OCI-LY7 (cell line): ENCODE measurements around the gene CDYL. TPM values are rescaled to one million over a fixed set of nuclear protein-coding genes. Genes with fewer than 3 reads are reported as not detected.

Source experiments
- BruUV-seq: library from RNA; stranded (reverse); fragments of 400-500 nt; replicated peaks from 2 replicates; lab custom pipeline; 2021; lab: Mats Ljungman, UMichigan
- CTCF ChIA-PET: fragments of 300-600 bp; sonication (Branson Sonifier 250); formaldehyde crosslinking; loops from one replicate; lab custom pipeline; 2022; ENCODE audit warnings: antibody characterized with exemption; ENCODE audit not compliant: unreplicated experiment; lab: Charles Lee
- POLR2A ChIA-PET: fragments of 300-600 bp; sonication (Branson Sonifier 250); formaldehyde crosslinking; loops from one replicate; lab custom pipeline; 2022; ENCODE audit warnings: antibody characterized with exemption; lab: Charles Lee
- DNase-seq: peaks from one replicate; pipeline ENCODE4 v3.0.0-alpha.2; 2015; ENCODE audit warnings: low spot score
- H2AFZ ChIP-seq: fragments of 200-600 bp; sonication (generic), shearing (Covaris generic); 2 replicates; pipeline ENCODE4 v1.6.1; 2014; ENCODE audit warnings: mild to moderate bottlenecking, antibody characterized with exemption, low read length, moderate library complexity
- H3K27ac ChIP-seq: fragments of 200-600 bp; sonication (generic); 2 replicates; pipeline ENCODE4 v1.5.1; 2014; ENCODE audit warnings: mixed run types, low read depth, mild to moderate bottlenecking, moderate library complexity, low read length, inconsistent platforms; ENCODE audit not compliant: poor library complexity, severe bottlenecking
- H3K36me3 ChIP-seq: fragments of 200-600 bp; sonication (generic); 2 replicates; pipeline ENCODE4 v1.6.1; 2014; ENCODE audit warnings: mild to moderate bottlenecking, antibody characterized with exemption, low read length, moderate library complexity, mixed read lengths; ENCODE audit not compliant: insufficient read depth
- H3K4me1 ChIP-seq: fragments of 200-600 bp; sonication (generic); 2 replicates; pipeline ENCODE4 v1.5.1; 2014; ENCODE audit warnings: mild to moderate bottlenecking, low read length; ENCODE audit not compliant: insufficient read depth, poor library complexity, severe bottlenecking
- H3K4me2 ChIP-seq: fragments of 200-600 bp; sonication (generic); 2 replicates; pipeline ENCODE4 v1.6.1; 2014; ENCODE audit warnings: mild to moderate bottlenecking, low read length
- H3K4me3 ChIP-seq: fragments of 200-600 bp; sonication (generic); 2 replicates; pipeline ENCODE4 v1.5.1; 2014; ENCODE audit warnings: mild to moderate bottlenecking, low read depth, low read length; ENCODE audit not compliant: poor library complexity, severe bottlenecking
- H3K79me2 ChIP-seq: fragments of 200-600 bp; sonication (generic); 2 replicates; pipeline ENCODE4 v1.6.1; 2016; ENCODE audit warnings: low read depth, mild to moderate bottlenecking, low read length, moderate library complexity, mixed read lengths; ENCODE audit not compliant: insufficient read depth
- H3K9me2 ChIP-seq: fragments of 200-600 bp; sonication (generic); 2 replicates; pipeline ENCODE4 v1.6.1; 2016; ENCODE audit warnings: mild to moderate bottlenecking, low read length, mixed read lengths; ENCODE audit not compliant: insufficient read depth
- H3K9me3 ChIP-seq: fragments of 200-600 bp; sonication (generic); 2 replicates; pipeline ENCODE4 v1.6.1; 2014; ENCODE audit warnings: mild to moderate bottlenecking, mixed run types, low read length, mixed read lengths
- H4K20me1 ChIP-seq: fragments of 200-600 bp; sonication (generic); 2 replicates; pipeline ENCODE4 v1.6.1; 2014; ENCODE audit warnings: mild to moderate bottlenecking, antibody characterized with exemption, low read length, moderate library complexity, mixed read lengths; ENCODE audit not compliant: insufficient read depth
- CTCF ChIP-seq: fragments of 200-600 bp; sonication (generic); conservative IDR thresholded peaks from 2 replicates; pipeline ENCODE4 v1.5.1; 2014; ENCODE audit warnings: mild to moderate bottlenecking, antibody characterized with exemption, low read length, moderate library complexity, mixed read lengths
- EZH2phosphoT487 ChIP-seq: fragments of 200-600 bp; sonication (generic); IDR thresholded peaks from 2 replicates; pipeline ENCODE4 v1.6.1; 2018; ENCODE audit warnings: low read depth, borderline replicate concordance, mild to moderate bottlenecking, mixed run types, antibody characterized with exemption, low read length, moderate library complexity, mixed read lengths
- intact Hi-C: fragments of 100-400 bp; cut with micrococcal nuclease; formaldehyde crosslinking; loops from one replicate; pipeline ENCODE4 v1.10.0; 2022; ENCODE audit not compliant: unreplicated experiment
- total RNA-seq, 2 experiments: library from RNA; depleted of rRNA in 1 of 2; stranded (reverse); fragments of >200 nt in 1 of 2; shearing (Covaris generic) in 1 of 2; gene quantifications; 2 replicates each; pipeline ENCODE4 v1.2.3, GENCODE V29; 2014 to 2022

CDYL gene
- total RNA-seq, 2 experiments from 2014 or later: 33.6 to 76.4 TPM

GRCh38 chr6:4944325-4944724 is 168.1 kb downstream of the CDYL start:
- no TSS peak for BruUV-seq
- intact Hi-C loops: no loop called here
- Histone ChIP-seq H3K4me1 (no peaks in the 10 kb centered on the region), H3K4me2 (no peak overlapping the region), H2AFZ (no peak overlapping the region), H3K36me3 (peaks cover 17% of the 10 kb centered on the region; the same call in 1 of the 2 replicates), H4K20me1 (no peaks in the 10 kb centered on the region), H3K27ac (no peak overlapping the region), H3K9me2 (no peaks in the 10 kb centered on the region), H3K9me3 (no peaks in the 10 kb centered on the region), H3K4me3 (no peak overlapping the region), H3K79me2 (no peaks in the 10 kb centered on the region)
- no peak for TF ChIP-seq CTCF
- TF ChIP-seq EZH2phosphoT487: no peak
- CTCF ChIA-PET: no interaction called here
- POLR2A ChIA-PET: no interaction called here
- no peak for DNase-seq

GRCh38 chr6:4946521-4946920 is 170.3 kb downstream of the CDYL start:
- ChIA-PET CTCF (no interaction called here), POLR2A (interaction anchor here (0.5 kb wide), 1 partner anchor 848 kb away, joined by 3 read pairs; no protein-coding TSS in a partner anchor)
- no peaks in the 10 kb centered on the region for H3K4me1 ChIP-seq
- DNase-seq: no peak
- H3K4me3 ChIP-seq: no peak overlapping the region
- no peaks in the 10 kb centered on the region for H3K79me2 ChIP-seq
- H3K27ac ChIP-seq: no peak overlapping the region
- H3K36me3 ChIP-seq: peaks cover 14% of the 10 kb centered on the region; the same call in 1 of the 2 replicates
- no peak overlapping the region for H2AFZ ChIP-seq
- H3K4me2 ChIP-seq: no peak overlapping the region
- TF ChIP-seq EZH2phosphoT487: no peak
- TF ChIP-seq CTCF: no peak
- H3K9me3 ChIP-seq: no peaks in the 10 kb centered on the region
- BruUV-seq: no TSS peak
- no peaks in the 10 kb centered on the region for H3K9me2 ChIP-seq
- no peaks in the 10 kb centered on the region for H4K20me1 ChIP-seq
- intact Hi-C loops: no loop called here

- no peak overlapping the region for H3K4me2 ChIP-seq
- DNase-seq: no peak
- no peaks in the 10 kb centered on the region for H3K9me2 ChIP-seq
- no peak overlapping the region for H3K4me3 ChIP-seq
- no peak overlapping the region for H3K27ac ChIP-seq
- H3K4me1 ChIP-seq: no peaks in the 10 kb centered on the region
- POLR2A ChIA-PET: no interaction called here
- intact Hi-C loops: no loop called here
- no TSS peak for BruUV-seq
- no peaks in the 10 kb centered on the region for H4K20me1 ChIP-seq
- H3K36me3 ChIP-seq: peaks cover 14% of the 10 kb centered on the region; the same call in 1 of the 2 replicates
- no peak for TF ChIP-seq EZH2phosphoT487
- no peak for TF ChIP-seq CTCF
- no peaks in the 10 kb centered on the region for H3K9me3 ChIP-seq
- no peak overlapping the region for H2AFZ ChIP-seq
- CTCF ChIA-PET: no interaction called here
- H3K79me2 ChIP-seq: no peaks in the 10 kb centered on the region
Measured at GRCh38 chr6:4947716-4948115, 171.5 kb downstream of the CDYL start.
